ENCODE data around the gene PRKRIP1. TPM values are rescaled to one million over a fixed set of nuclear protein-coding genes. Genes with fewer than 3 reads are reported as not detected.

Gene PRKRIP1
- total and polyA plus RNA-seq, 4 donors, result 5.4 to 15.8 (median 7.1) TPM

DNA sequence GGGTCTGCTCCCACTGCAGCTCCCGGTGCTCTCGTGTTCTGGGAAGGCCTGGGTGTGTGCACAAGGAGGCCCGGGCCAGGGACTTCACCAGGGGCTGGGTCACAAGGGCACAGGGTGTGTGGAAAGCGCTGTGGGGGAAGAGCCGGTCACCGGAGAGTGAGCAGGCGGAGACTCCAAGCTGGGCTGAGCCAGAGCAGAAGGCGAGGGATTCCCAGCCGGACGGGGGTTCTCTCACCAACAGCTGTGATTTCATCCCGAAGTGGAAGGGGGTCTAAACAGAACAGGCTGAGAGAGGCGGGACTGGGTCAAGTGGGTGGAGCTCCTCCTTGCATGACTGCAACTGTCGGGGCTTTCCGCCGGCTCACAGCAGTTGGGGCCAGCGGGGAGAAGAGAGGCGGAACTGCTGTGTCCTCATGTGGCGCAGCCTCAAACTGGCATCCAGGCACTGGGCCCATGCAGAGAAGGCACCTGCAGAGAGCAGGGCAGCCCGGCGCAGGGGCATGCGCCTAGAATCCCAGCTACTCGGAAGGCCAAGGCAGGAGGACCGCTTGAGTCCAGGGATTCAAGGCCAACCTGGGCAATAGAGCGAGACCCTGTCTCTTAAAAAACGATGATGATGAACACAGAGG lies 29.6 kb downstream of the PRKRIP1 start:
- Histone ChIP-seq H3K9me3 (ENCODE audit: control insufficient read depth in 4 of 4, low read length in 3 of 4) (no peaks in the 10 kb centered on the region), H3K27me3 (ENCODE audit: control insufficient read depth in 4 of 4, insufficient read depth in 4 of 4, low read length in 3 of 4) (no peaks in the 10 kb centered on the region), H3K27ac (ENCODE audit: low read depth in 1 of 2, low read length in 2 of 2) (peak overlapping the region; percentile 70 to 77), H3K9ac (ENCODE audit: low read depth in 1 of 2, low read length in 2 of 2) (no peak overlapping the region), H3K4me3 (ENCODE audit: low read depth in 1 of 3, low read length in 3 of 3) (no peak overlapping the region), H3K4me1 (ENCODE audit: control insufficient read depth in 4 of 4, insufficient read depth in 4 of 4, low read length in 3 of 4) (no peaks in the 10 kb centered on the region), H3K36me3 (ENCODE audit: control insufficient read depth in 4 of 4, insufficient read depth in 3 of 4, low read depth in 1 of 4, low read length in 3 of 4) (peaks cover 2 to 32% (median 11%) of the 10 kb centered on the region in 4 donors)
- WGBS, result 78% methylated on average over 25 of the region's 25 CpGs
- TF ChIP-seq FOXA2 (IDR thresholded peaks at IDR 0.05) (no peak), JUND (IDR thresholded peaks at IDR 0.05) (no peak), ZBTB33 (IDR thresholded peaks at IDR 0.05) (no peak), GABPA (IDR thresholded peaks at IDR 0.05 in 1 of 2, conservative IDR thresholded peaks at IDR 0.05 in 1 of 2) (no peak), HNF4A (conservative IDR thresholded peaks at IDR 0.05) (no peak), HNF4G (IDR thresholded peaks at IDR 0.05) (no peak), NR2F2 (IDR thresholded peaks at IDR 0.05) (no peak), FOXA1 (IDR thresholded peaks at IDR 0.05) (no peak), RXRA (IDR thresholded peaks at IDR 0.05) (no peak), MAX (IDR thresholded peaks at IDR 0.05) (no peak)
- DNase-seq (ENCODE audit: low spot score), result peak; percentile 59

DNA sequence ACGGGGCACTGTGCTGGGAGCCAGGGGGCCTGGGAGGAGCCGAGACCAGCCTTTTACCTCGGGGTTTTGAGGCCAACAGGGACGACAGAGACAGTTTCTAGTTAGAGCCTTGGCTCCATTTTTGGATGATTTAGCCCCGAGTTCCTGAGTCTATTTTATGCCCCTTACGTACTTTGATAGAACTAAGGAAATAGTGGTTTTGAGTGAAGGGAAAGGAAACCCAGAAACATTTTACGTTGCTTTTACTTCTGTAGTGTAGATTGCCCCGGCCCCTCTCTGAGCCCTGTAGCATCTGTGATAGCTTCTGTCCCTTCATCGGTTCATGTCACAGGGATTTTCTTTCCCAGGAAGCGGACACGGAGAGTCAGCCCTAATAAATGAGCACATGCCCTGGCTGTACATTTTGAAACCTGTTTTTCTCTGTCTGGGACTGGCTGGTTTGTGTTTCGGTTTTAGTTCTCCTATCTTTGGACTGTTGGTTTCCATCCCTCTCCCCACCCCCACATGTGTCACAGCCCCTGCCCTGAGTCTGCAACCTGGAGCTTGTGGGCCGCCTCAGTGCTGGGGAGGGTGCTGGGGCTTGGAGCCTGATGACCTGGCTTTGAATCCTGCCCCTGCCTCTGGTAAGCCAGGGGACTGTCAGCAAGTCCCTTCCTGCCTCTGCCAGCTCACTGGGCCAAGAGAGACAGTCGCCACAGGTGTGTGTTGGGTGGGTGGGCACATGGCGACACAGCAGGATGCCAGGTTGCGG lies 30.3 kb downstream of the PRKRIP1 start:
- Histone ChIP-seq H3K27ac (ENCODE audit: low read depth in 1 of 2, low read length in 2 of 2) (peak overlapping the region; percentile 70 to 77), H3K9me3 (ENCODE audit: control insufficient read depth in 4 of 4, low read length in 3 of 4) (no peaks in the 10 kb centered on the region), H3K4me3 (ENCODE audit: low read depth in 1 of 3, low read length in 3 of 3) (no peak overlapping the region), H3K4me1 (ENCODE audit: control insufficient read depth in 4 of 4, insufficient read depth in 4 of 4, low read length in 3 of 4) (no peaks in the 10 kb centered on the region), H3K27me3 (ENCODE audit: control insufficient read depth in 4 of 4, insufficient read depth in 4 of 4, low read length in 3 of 4) (no peaks in the 10 kb centered on the region), H3K36me3 (ENCODE audit: control insufficient read depth in 4 of 4, insufficient read depth in 3 of 4, low read depth in 1 of 4, low read length in 3 of 4) (peaks cover 2 to 29% (median 6%) of the 10 kb centered on the region in 4 donors), H3K9ac (ENCODE audit: low read depth in 1 of 2, low read length in 2 of 2) (peak overlapping the region in 1 of 2 donors; percentile 74)
- DNase-seq (ENCODE audit: low spot score), result no peak
- 81% methylated on average over 16 of the region's 16 CpGs for WGBS
- no peak for TF ChIP-seq ZBTB33 (IDR thresholded peaks at IDR 0.05)

DNA sequence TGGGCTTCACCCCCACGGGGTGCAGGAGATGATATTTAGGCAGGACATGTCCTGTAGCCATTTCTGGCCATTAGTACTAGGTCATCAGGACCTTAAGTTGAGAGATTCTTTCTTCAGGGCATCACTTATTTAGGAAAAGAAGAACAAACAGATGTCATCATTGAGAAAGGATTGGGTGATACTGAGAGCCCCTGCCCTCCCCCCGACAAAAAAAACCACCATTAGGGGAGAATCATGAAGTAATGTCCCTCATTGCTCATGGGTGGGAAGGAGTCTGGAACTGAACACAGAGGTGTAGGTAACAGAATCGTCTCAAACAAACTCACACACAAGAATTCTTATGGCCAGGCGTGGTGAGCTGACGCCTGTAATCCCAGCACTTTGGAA lies 30.8 kb downstream of the PRKRIP1 start:
- peaks cover 2 to 27% (median 5%) of the 10 kb centered on the region in 4 donors for H3K36me3 ChIP-seq (ENCODE audit: control insufficient read depth in 4 of 4, insufficient read depth in 3 of 4, low read depth in 1 of 4, low read length in 3 of 4)
- no peak overlapping the region for H3K4me3 ChIP-seq (ENCODE audit: low read depth in 1 of 3, low read length in 3 of 3)
- peak overlapping the region; percentile 70 to 77 for H3K27ac ChIP-seq (ENCODE audit: low read depth in 1 of 2, low read length in 2 of 2)
- TF ChIP-seq YY1 (IDR thresholded peaks at IDR 0.05), result no peak
- no peak for TF ChIP-seq REST (IDR thresholded peaks at IDR 0.05)
- TF ChIP-seq RXRA (IDR thresholded peaks at IDR 0.05), result no peak
- TF ChIP-seq JUND (IDR thresholded peaks at IDR 0.05), result no peak
- no peak for TF ChIP-seq MAX (IDR thresholded peaks at IDR 0.05)
- H3K4me1 ChIP-seq (ENCODE audit: control insufficient read depth in 4 of 4, insufficient read depth in 4 of 4, low read length in 3 of 4), result peaks cover 0 to 2% (median 0%) of the 10 kb centered on the region in 4 donors
- WGBS, result 88% methylated on average over 5 of the region's 5 CpGs
- no peaks in the 10 kb centered on the region for H3K27me3 ChIP-seq (ENCODE audit: control insufficient read depth in 4 of 4, insufficient read depth in 4 of 4, low read length in 3 of 4)
- DNase-seq (ENCODE audit: low spot score), result no peak
- H3K9ac ChIP-seq (ENCODE audit: low read depth in 1 of 2, low read length in 2 of 2), result peak overlapping the region in 1 of 2 donors; percentile 74
- no peaks in the 10 kb centered on the region for H3K9me3 ChIP-seq (ENCODE audit: control insufficient read depth in 4 of 4, low read length in 3 of 4)

All from liver (tissue), 9 donors.